Tibial artery (tissue), 4 donors: ENCODE measurements around the gene AGAP1.

Experiments used
- DNase-seq, 2 donors: peaks; one replicate each; pipeline ENCODE4 v3.0.0-alpha.2; 2019
- H3K27ac ChIP-seq, 2 donors: fragments of 200-600 bp; sonication (generic) in 1 of 2; 1 replicate in 1 of 2; 2 replicates in 1 of 2; pipeline ENCODE4 v1.5.1; 2018 to 2019; ENCODE audit warnings: mild to moderate bottlenecking in 1 of 2
- H3K27me3 ChIP-seq, 2 donors: fragments of 200-600 bp; sonication (generic) in 1 of 2; one replicate each; pipeline versions ENCODE4 v1.5.1 to v1.6.0; 2016 to 2019
- H3K36me3 ChIP-seq, 3 donors: fragments of 200-600 bp; sonication (generic) in 2 of 3; one replicate each; pipeline ENCODE4 v1.5.1; 2016 to 2019; ENCODE audit warnings: mild to moderate bottlenecking in 2 of 3
- H3K4me1 ChIP-seq, 4 donors: fragments of 200-600 bp; sonication (generic) in 2 of 4; 1 replicate in 3 of 4; 2 replicates in 1 of 4; pipeline ENCODE4 v1.5.1; 2016 to 2019
- H3K4me3 ChIP-seq, 2 donors: fragments of 200-600 bp; sonication (generic) in 1 of 2; 1 replicate in 1 of 2; 2 replicates in 1 of 2; pipeline ENCODE4 v1.5.1; 2018 to 2019; ENCODE audit warnings: mild to moderate bottlenecking in 2 of 2
- H3K9me3 ChIP-seq, 3 donors: fragments of 200-600 bp; sonication (generic) in 1 of 3; one replicate each; pipeline ENCODE4 v1.5.1; 2016 to 2019
- intact Hi-C: fragments of 100-400 bp; cut with DNase I; formaldehyde crosslinking; loops from one replicate; pipeline ENCODE4 v1.15.0; 2023; ENCODE audit warnings: low total_unique reads
- TF ChIP-seq, protein P1 (sequence below), 2 experiments: fragments of 200-600 bp in 1 of 2; fragments of 450-650 bp in 1 of 2; IDR thresholded peaks; one replicate each; pipeline ENCODE4 v1.5.1; 2017 to 2019; ENCODE audit warnings: antibody characterized with exemption in 2 of 2, mild to moderate bottlenecking in 1 of 2, moderate library complexity in 1 of 2

The AGAP1 gene

DNA sequence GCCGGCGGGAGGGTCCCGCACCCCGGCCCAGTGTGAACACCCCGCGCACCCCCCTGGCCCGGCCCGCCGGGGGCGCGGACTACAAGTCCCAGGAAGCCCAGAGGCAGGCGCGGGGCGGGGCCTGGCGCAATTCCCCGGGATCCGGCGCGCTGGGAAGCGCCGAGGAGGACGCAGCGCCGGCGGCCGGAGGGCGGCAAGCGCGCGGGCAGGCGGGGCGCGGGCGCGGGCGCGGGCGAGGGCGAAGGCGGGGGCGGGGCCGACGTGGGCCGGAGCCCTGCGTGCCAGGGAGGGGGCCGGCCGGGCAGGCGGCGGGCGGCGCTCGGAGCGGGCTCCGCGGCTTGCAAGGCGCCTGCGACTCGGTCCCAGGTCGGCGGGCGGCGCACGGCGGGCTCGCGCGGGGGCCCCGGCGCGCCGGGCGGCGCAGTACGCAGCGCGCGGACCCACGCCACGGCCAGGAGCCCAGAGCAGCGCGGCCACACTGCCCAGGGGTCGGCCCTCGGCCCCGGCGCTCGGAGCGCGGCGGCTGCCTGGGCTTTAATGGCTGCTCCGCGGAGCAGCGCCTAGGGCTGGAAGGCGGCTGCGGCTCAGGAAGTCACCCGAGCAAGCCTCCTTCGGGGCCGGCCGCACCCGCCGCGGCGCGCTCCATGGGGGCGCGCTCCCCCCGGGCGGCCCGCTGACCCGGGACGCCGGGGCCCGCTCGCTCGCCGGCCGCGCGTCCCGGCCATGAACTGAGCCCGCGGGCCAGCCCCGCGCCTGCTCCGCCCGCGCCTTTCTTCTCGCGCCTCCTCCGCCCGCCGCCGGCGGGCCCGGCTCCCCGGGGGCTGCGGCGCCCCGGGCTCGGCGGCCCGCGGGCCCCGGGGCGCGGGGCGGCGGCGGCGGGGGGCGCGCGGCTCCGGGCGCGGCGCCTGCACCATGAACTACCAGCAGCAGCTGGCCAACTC lies at the start of gene AGAP1:
Gene AGAP1 (plus strand): TSS at position 269 of the 941 bp plus-strand sequence.
- Histone ChIP-seq H3K9me3 (peaks cover 0 to 6% (median 4%) of the 10 kb centered on the region in 3 donors), H3K4me1 (peaks cover 0 to 27% (median 17%) of the 10 kb centered on the region in 4 donors), H3K27ac (peak within 1 kb of the TSS; percentile 69 to 88), H3K36me3 (no peaks in the 10 kb centered on the region), H3K27me3 (no peaks in the 10 kb centered on the region), H3K4me3 (peak within 1 kb of the TSS; percentile 61 to 71)
- DNase-seq, result peak; percentile 89 to 95
- TF ChIP-seq, protein P1, sequence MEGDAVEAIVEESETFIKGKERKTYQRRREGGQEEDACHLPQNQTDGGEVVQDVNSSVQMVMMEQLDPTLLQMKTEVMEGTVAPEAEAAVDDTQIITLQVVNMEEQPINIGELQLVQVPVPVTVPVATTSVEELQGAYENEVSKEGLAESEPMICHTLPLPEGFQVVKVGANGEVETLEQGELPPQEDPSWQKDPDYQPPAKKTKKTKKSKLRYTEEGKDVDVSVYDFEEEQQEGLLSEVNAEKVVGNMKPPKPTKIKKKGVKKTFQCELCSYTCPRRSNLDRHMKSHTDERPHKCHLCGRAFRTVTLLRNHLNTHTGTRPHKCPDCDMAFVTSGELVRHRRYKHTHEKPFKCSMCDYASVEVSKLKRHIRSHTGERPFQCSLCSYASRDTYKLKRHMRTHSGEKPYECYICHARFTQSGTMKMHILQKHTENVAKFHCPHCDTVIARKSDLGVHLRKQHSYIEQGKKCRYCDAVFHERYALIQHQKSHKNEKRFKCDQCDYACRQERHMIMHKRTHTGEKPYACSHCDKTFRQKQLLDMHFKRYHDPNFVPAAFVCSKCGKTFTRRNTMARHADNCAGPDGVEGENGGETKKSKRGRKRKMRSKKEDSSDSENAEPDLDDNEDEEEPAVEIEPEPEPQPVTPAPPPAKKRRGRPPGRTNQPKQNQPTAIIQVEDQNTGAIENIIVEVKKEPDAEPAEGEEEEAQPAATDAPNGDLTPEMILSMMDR (IDR thresholded peaks at IDR 0.05), result no peak
- intact Hi-C loops, result no loop called here

DNA sequence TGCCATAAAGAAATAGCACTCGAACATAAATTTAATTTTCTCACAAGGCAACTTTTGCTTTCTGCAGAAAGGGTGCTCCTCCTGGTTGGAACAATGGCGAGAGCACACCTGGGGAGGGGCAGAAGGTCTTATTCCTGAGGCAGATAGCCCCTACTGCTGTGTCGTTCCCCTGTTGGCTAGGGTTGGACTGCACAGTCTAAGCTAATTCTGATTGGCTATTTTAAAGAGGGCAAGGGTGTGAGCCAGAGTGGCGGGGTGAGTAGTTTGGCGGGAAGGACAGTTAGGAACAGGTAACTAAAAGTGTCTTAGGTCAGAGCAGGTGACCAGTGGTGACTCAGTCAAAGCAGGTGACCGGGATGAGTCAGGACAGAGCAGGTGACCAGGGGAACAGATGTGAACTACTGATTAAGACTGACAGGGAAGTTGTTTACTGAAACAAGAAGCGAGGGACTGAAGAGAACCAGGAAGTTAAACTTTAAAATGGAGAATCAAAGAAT lies 49.7 kb upstream of the AGAP1 start:
- no peak for DNase-seq
- no peaks in the 10 kb centered on the region for H3K36me3 ChIP-seq
- H3K27me3 ChIP-seq, result peaks cover 0 to 5% of the 10 kb centered on the region in 2 donors
- TF ChIP-seq, protein P1 (IDR thresholded peaks at IDR 0.05), result no peak
- intact Hi-C loops, result no loop called here
- no peak overlapping the region for H3K27ac ChIP-seq
- H3K4me1 ChIP-seq, result no peaks in the 10 kb centered on the region
- H3K9me3 ChIP-seq, result no peaks in the 10 kb centered on the region
- H3K4me3 ChIP-seq, result no peak overlapping the region

- H3K4me1 ChIP-seq, result no peaks in the 10 kb centered on the region
- intact Hi-C loops, result no loop called here
Observed at GRCh38 chr2:235445116-235445515, 48.7 kb upstream of the AGAP1 start.

DNA sequence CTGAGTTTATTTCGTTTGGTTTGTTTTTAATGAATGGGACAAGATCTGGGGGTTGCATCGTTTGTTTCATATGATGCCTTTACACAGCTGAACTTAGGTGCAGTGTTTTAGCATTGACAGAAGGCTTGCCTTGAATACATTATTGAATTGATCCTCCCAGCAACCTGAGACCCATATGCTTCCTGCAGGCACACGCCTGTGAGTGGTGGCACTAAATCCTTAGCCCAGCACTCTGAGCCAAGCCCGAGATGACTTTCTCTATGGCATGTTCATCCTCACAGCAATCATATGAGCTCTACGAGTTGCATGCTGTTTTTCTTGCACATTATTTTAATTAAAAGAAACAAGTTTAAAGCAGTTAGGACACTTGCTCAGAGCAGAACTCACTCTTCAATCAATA lies 47.8 kb upstream of the AGAP1 start:
- Histone ChIP-seq H3K27me3 (no peaks in the 10 kb centered on the region), H3K9me3 (no peaks in the 10 kb centered on the region), H3K27ac (no peak overlapping the region), H3K4me1 (no peaks in the 10 kb centered on the region), H3K36me3 (no peaks in the 10 kb centered on the region), H3K4me3 (no peak overlapping the region)
- intact Hi-C loops, result no loop called here
- DNase-seq, result no peak
- TF ChIP-seq, protein P1 (IDR thresholded peaks at IDR 0.05), result no peak

More at GRCh38 chr2:235445116-235445515, 48.7 kb upstream of the AGAP1 start:
- Histone ChIP-seq H3K27ac (no peak overlapping the region), H3K9me3 (no peaks in the 10 kb centered on the region), H3K4me3 (no peak overlapping the region), H3K36me3 (no peaks in the 10 kb centered on the region), H3K27me3 (peaks cover 0 to 5% of the 10 kb centered on the region in 2 donors)
- TF ChIP-seq, protein P1 (IDR thresholded peaks at IDR 0.05), result no peak
- DNase-seq, result no peak

DNA sequence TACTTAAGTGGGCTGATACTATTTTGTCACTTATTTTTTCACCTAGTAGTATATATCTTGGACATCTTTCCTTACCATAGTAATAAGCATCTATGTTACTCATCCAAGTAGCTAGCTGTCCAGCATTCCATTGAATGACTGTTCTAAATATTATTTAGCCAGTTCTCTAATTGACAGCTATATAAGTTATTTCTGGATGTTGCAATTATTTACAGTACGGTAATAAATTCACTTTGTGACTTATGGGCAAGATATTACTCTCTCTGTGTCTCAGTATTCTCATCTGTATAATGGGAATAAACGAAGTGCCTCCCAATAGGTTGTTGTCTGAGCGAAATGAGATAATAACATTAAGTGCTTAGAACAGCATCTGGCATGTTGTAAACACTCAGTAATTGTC lies 46.6 kb upstream of the AGAP1 start:
- intact Hi-C loops, result no loop called here

More for the DNA sequence above, 46.6 kb upstream of the AGAP1 start:
- H3K4me3 ChIP-seq, result no peak overlapping the region
- H3K27ac ChIP-seq, result no peak overlapping the region
- H3K27me3 ChIP-seq, result peaks cover 0 to 2% of the 10 kb centered on the region in 2 donors
- no peak for DNase-seq
- no peaks in the 10 kb centered on the region for H3K9me3 ChIP-seq
- TF ChIP-seq, protein P1 (IDR thresholded peaks at IDR 0.05), result no peak
- H3K4me1 ChIP-seq, result no peaks in the 10 kb centered on the region
- H3K36me3 ChIP-seq, result no peaks in the 10 kb centered on the region
